Smooth muscle cell (in vitro differentiated cells): ENCODE results near the gene NAT9. TPM values are rescaled to one million over a fixed set of nuclear protein-coding genes. Genes with fewer than 3 reads are reported as not detected.

Experiments used
- DNase-seq: peaks from one replicate; lab custom pipeline; 2025; ENCODE audit not compliant: unreplicated experiment; lab: John Stamatoyannopoulos, UW
- H2AFZ ChIP-seq: fragments of 200-600 bp; sonication (generic); 2 replicates; pipeline ENCODE4 v1.6.0; 2016; ENCODE audit warnings: antibody characterized with exemption, low read depth, mild to moderate bottlenecking
- H3F3A ChIP-seq: fragments of 200-600 bp; sonication (generic); 2 replicates; pipeline ENCODE4 v1.6.0; 2017; ENCODE audit warnings: antibody characterized with exemption, low read depth
- H3K27ac ChIP-seq: fragments of 200-600 bp; sonication (generic); 2 replicates; pipeline ENCODE4 v1.5.1; 2016; ENCODE audit warnings: low read depth, mild to moderate bottlenecking
- H3K27me3 ChIP-seq: fragments of 200-600 bp; sonication (generic); 2 replicates; pipeline ENCODE4 v1.6.1; 2016; ENCODE audit warnings: low read depth, mild to moderate bottlenecking
- H3K36me3 ChIP-seq: fragments of 200-600 bp; sonication (generic); 2 replicates; pipeline ENCODE4 v1.5.1; 2016; ENCODE audit warnings: low read depth
- H3K4me1 ChIP-seq: fragments of 200-600 bp; sonication (generic); 2 replicates; pipeline ENCODE4 v1.5.1; 2016; ENCODE audit warnings: low read depth
- H3K4me2 ChIP-seq: fragments of 200-600 bp; sonication (generic); 2 replicates; pipeline ENCODE4 v1.6.0; 2016; ENCODE audit warnings: mild to moderate bottlenecking
- H3K4me3 ChIP-seq: fragments of 200-600 bp; sonication (generic); 2 replicates; pipeline ENCODE4 v1.5.1; 2016; ENCODE audit warnings: mild to moderate bottlenecking
- H3K79me2 ChIP-seq: fragments of 200-600 bp; sonication (generic); 2 replicates; pipeline ENCODE4 v1.6.0; 2016; ENCODE audit warnings: low read depth, mild to moderate bottlenecking
- H3K9ac ChIP-seq: fragments of 200-600 bp; sonication (generic); 2 replicates; pipeline ENCODE4 v1.6.0; 2016; ENCODE audit warnings: low read depth
- H3K9me3 ChIP-seq: fragments of 200-600 bp; sonication (generic); replicated peaks from 2 replicates; pipeline ENCODE4 v1.5.1; 2016; ENCODE audit warnings: low read depth
- H4K20me1 ChIP-seq: fragments of 200-600 bp; sonication (generic); 2 replicates; pipeline ENCODE4 v1.6.0; 2016; ENCODE audit warnings: low read depth
- CTCF ChIP-seq: fragments of 200-600 bp; sonication (generic); IDR thresholded peaks from 2 replicates; pipeline ENCODE4 v1.5.1; 2017; ENCODE audit warnings: borderline replicate concordance, mild to moderate bottlenecking, antibody characterized with exemption; ENCODE audit not compliant: insufficient read depth, poor library complexity, severe bottlenecking
- WGBS: methylation state at CpG from one replicate; pipeline ENCODE4 v1.1.7; 2016; ENCODE audit warnings: low lambda C conversion rate; 5-methylcytosine and 5-hydroxymethylcytosine counted together
- polyA plus RNA-seq: library from polyadenylated mRNA; unstranded; fragments of >200 nt; fragmentation: Nextera tagmentation; extraction: Ambion mirVana; gene quantifications from 2 replicates; pipeline ENCODE4 v1.2.1, GENCODE V29; 2016
- total RNA-seq: library from RNA; depleted of rRNA; stranded (reverse); fragments of >200 nt; gene quantifications from 2 replicates; pipeline ENCODE4 v1.2.3, GENCODE V29; 2014

Gene NAT9
- total and polyA plus RNA-seq, 2 experiments from 2014 or later = 21.4 to 42.5 TPM

- Histone ChIP-seq H3K9me3 (no peaks in the 10 kb centered on the region), H3K27me3 (no peaks in the 10 kb centered on the region), H3K36me3 (no peaks in the 10 kb centered on the region), H3K4me3 (no peak overlapping the region), H3K27ac (no peak overlapping the region), H3K4me2 (no peak overlapping the region), H3K9ac (no peak overlapping the region), H3K79me2 (no peaks in the 10 kb centered on the region), H3F3A (no peaks in the 10 kb centered on the region), H3K4me1 (no peaks in the 10 kb centered on the region), H2AFZ (no peak overlapping the region), H4K20me1 (peaks cover 41% of the 10 kb centered on the region)
- TF ChIP-seq CTCF = no peak
- 94% methylated on average over 21 of the region's 21 CpGs for WGBS
- no peak for DNase-seq
These were observed 9.2 kb upstream of the NAT9 start for GRCh38 chr17:74785096-74785980.

DNA sequence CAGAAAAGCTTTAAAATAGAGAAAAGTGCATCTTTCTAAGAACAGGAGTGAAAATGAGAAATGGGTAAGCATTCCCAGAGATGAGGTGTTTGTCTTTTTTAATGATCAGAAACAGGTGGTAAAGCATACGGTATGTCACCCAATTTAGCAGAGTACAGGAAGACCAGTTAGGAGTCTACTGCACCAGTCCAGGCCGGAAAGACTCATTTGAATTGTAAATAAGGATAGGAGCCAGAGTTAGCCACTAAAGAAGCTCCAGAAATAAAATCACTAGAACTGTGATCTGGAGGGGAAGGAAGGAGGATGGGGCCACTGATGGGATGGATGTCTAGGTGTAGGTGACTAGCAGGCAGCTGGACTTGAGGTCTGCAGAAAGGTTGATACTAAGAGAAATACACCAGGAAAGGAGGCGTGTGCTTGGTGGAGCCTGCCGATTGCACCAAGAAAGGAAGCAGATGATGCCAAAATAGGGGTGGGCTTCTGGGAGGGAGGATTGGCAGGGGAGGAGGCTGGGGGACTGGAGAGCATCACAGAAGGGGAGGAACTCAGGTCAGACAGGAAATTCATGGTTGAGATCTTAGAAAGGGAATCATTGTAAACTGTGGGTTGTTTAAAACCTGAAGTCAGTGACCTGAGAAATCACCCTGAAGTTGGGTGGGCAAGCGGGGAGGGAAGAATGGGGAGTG, 8.1 kb upstream of the NAT9 start:
- Histone ChIP-seq H4K20me1 (peaks cover 41% of the 10 kb centered on the region), H3K36me3 (no peaks in the 10 kb centered on the region), H3K4me1 (no peaks in the 10 kb centered on the region), H3K9me3 (no peaks in the 10 kb centered on the region), H3K4me3 (no peak overlapping the region), H3K9ac (no peak overlapping the region), H2AFZ (no peak overlapping the region), H3K79me2 (no peaks in the 10 kb centered on the region), H3K4me2 (no peak overlapping the region), H3K27me3 (no peaks in the 10 kb centered on the region), H3K27ac (no peak overlapping the region), H3F3A (no peaks in the 10 kb centered on the region)
- no peak for DNase-seq
- TF ChIP-seq CTCF = no peak
- WGBS = 97% methylated on average over 5 of the region's 5 CpGs

DNA sequence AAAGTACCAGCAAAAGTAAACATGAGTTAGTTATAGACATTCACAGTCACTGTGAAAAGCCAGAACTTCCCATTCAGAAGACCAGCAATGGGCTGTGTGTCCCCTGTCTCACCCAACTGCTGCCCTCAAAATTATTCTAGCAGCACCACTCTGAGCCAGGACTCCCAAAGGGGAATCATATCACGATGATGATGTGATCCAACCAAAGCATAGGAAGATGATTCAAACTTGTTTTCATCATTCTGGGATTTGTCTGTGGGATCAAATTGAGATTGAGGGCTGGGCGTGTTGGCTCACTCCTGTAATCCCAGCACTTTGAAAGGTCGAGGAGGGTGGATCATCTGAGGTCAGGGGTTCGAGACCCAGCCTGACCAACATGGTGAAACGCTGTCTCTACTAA, 6.4 kb upstream of the NAT9 start:
- Histone ChIP-seq H3K79me2 (peaks cover 8% of the 10 kb centered on the region), H3K4me3 (no peak overlapping the region), H3K36me3 (no peaks in the 10 kb centered on the region), H3K9me3 (no peaks in the 10 kb centered on the region), H2AFZ (no peak overlapping the region), H3K4me1 (no peaks in the 10 kb centered on the region), H4K20me1 (peaks cover 41% of the 10 kb centered on the region), H3K9ac (no peak overlapping the region), H3K27me3 (no peaks in the 10 kb centered on the region), H3F3A (no peaks in the 10 kb centered on the region), H3K27ac (no peak overlapping the region), H3K4me2 (no peak overlapping the region)
- no peak for TF ChIP-seq CTCF
- WGBS = 91% methylated on average over 5 of the region's 5 CpGs
- DNase-seq = no peak
